Activated naive CD4-positive, alpha-beta T cell treated with Interleukin-2 at 50 U/mL for 16 hours (primary cell): ENCODE data around the gene STAT2.
"Not testable (repeated sequence)": the region's sequence is repeated elsewhere in the genome, so short reads cannot be mapped to it uniquely, and the experiment has no call there.

Source experiments
- DNase-seq: peaks from one replicate; pipeline ENCODE4 v3.0.0-alpha.2; 2020

Gene STAT2

GRCh38 chr12:56361487-56362129 is 1.7 kb upstream of the STAT2 start:
- no peak for DNase-seq

- no peak for DNase-seq
These were observed 923 bp downstream of the STAT2 start for GRCh38 chr12:56358836-56359532.

- DNase-seq: no peak
These were observed 8.6 kb downstream of the STAT2 start for GRCh38 chr12:56351325-56351724.

DNA sequence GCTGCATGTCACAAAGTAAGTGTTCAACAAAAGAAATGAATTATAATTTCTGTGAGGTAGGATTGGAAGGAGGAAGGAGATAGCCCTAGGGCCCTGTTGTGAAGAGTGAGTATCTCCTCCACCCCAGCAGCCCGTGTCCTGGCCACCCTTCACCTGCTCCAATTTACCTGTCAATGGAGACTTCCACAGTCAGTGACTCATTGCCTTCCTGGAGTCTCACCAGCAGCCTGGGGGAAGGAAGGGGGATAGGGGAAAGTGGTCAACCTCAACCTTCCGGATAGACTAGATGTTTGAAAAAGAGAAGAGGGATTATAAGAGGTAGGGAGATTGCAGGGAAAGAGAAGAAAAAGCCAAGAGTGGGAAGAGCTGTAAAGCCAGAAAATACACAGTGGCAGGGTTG is 9.2 kb downstream of the STAT2 start:
- no peak for DNase-seq

DNA sequence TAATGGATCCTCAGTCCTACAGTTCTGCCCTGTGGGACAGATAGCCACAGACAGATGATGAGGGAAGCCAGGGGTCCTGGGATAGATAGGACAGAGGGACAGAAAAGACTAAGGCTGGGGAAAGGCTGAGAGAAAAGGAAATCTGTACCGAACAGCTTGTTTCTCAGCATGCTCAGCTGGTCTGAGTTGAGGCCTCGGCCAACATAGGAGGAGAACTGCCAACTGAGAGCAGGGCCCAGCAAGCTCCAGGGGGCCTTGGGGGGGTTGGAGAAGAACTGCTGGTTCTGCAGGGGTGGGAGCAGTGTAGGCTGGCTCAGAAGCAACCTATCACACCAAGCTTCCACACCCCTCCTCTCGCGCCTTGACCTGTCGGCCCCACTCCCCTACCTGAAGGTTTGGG is 11.1 kb downstream of the STAT2 start:
- DNase-seq: no peak

- not testable (repeated sequence) for DNase-seq
These were observed 12.7 kb downstream of the STAT2 start for GRCh38 chr12:56347255-56347654.

DNA sequence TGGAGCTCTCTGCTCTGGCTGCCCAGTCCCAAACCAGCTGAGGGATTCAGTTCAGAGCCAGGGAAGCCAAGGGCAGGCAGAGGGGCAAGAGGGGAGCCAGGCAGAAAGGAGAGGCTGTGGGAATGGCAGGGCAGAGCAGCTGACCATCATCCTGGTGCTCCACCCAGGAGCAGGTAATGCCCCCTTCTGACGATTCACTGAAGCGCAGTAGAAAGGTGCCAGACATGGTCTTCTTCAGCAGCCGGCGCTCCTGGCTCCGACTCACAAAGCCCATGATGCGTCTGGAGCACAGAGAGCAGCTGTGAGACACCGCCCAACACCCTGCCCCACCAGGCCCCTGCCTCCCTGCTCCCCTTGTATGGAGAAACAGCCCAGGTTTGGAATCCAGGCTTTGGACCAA is 13.2 kb downstream of the STAT2 start:
- no peak for DNase-seq

- DNase-seq: not testable (repeated sequence)
These were observed 17.6 kb downstream of the STAT2 start for GRCh38 chr12:56342290-56342689.

DNA sequence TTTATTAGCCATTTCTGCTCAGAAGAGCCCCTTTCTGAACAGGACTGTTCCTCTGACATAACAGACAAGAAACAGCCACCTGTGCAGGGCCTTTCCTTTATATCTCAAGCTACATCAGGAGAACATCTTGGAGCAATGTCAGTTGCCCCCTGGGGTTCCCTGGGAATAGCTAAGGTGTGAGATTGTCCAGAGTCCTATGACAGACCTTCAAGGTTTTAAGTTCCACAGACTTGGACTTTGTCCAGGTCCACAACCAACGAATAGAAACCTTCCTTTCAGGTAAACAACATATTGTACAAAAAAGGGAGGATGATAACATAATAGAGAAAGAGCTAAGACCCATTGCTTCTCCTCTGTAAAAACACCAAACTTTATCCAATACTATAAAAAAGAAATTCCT is 18.3 kb downstream of the STAT2 start:
- no peak for DNase-seq

GRCh38 chr12:56339158-56339422 is 20.8 kb downstream of the STAT2 start:
- no peak for DNase-seq

DNA sequence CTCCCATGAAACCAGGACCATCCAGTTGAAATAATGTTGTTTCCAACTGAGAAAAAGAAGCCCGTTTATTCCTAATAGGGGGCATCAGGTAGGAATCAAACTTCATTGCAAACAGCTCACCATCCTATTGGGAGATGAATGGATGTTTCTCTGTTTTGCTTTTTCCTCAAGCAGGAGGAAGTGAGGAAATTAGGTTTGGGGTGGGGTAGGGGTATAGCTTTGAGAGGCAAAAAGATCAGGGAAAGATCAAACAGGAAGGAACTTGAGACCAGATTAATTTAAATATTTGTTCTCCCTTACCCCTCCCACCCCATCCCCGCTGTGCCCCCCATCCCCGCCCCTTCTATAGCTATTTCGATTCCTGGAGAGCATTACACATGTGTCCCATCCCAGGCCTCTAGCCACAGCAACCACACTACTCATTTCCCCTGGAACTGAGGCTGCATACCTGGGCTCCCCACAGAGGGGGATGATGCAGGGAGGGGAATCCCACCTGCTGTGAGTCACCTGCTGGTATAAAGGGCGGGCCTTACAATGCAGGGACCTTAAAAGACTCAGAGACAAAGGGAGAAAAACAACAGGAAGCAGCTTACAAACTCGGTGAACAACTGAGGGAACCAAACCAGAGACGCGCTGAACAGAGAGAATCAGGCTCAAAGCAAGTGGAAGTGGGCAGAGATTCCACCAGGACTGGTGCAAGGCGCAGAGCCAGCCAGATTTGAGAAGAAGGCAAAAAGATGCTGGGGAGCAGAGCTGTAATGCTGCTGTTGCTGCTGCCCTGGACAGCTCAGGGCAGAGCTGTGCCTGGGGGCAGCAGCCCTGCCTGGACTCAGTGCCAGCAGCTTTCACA is 21.4 kb downstream of the STAT2 start, which contains the start of gene IL23A:
Gene IL23A, plus strand, starts transcription at position 577 of the 850 bp plus-strand sequence. Its CDS starts 161 bp downstream, at position 738.
- DNase-seq: peak; percentile 89

DNA sequence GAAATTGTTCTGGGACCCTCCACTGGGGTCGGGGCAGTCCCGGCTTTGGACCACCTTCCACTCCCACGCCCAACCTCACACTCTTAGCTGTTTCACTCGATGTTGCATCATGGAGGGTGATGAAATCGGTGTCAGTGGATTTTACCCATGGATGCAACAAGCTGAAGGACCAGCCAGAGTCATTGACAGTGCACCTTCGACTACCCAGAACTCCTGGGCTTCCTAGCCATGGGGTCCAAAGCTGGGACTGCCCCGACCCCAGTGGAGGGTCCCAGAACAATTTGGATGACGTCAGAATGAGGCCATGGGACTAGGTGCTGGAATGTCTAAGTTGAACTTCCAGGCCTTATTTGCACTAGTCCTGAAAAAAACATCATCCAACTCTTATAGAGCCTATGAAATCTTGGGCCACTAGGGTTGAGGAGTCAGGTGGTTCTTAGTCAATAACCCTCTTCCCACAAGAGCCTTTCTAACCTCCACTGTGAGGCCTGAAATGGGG is 22.1 kb downstream of the STAT2 start:
- no peak for DNase-seq

- DNase-seq: no peak
These were observed 23.3 kb downstream of the STAT2 start for GRCh38 chr12:56336361-56337167.

- DNase-seq: not testable (repeated sequence)
These were observed 24.4 kb downstream of the STAT2 start for GRCh38 chr12:56335527-56335926.

- DNase-seq: no peak
These were observed 25.5 kb downstream of the STAT2 start for GRCh38 chr12:56334490-56334793.

GRCh38 chr12:56333679-56334489 is 26.0 kb downstream of the STAT2 start, which contains the start of gene PAN2:
Gene PAN2 (minus strand): TSS chr12:56334000. CDS start chr12:56333094, 906 bp downstream.
- DNase-seq: peak; percentile 94

DNA sequence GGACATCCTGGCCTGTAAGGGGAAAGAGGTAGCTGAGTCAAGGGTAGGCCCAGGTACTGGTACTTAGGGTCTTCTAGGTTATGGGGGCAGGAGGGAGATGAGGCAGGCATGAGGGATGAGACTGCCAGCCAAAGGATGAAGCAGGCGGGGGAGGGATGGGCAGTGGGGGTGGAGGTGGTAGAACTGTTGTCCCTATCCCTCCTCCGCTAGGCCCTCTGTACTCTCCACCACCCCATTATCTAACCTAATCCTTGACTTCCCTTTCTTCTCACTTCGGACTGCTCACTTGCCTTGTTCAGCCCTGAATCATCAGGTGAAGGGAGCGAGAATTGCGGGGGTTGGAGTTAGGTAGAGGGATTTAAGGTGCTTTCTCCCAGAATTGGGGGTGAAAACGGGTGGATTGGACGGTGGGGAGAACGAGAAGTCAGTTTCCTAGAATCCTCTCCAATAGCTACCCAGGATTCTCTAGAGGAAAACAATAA is 26.7 kb downstream of the STAT2 start:
- DNase-seq: no peak

DNA sequence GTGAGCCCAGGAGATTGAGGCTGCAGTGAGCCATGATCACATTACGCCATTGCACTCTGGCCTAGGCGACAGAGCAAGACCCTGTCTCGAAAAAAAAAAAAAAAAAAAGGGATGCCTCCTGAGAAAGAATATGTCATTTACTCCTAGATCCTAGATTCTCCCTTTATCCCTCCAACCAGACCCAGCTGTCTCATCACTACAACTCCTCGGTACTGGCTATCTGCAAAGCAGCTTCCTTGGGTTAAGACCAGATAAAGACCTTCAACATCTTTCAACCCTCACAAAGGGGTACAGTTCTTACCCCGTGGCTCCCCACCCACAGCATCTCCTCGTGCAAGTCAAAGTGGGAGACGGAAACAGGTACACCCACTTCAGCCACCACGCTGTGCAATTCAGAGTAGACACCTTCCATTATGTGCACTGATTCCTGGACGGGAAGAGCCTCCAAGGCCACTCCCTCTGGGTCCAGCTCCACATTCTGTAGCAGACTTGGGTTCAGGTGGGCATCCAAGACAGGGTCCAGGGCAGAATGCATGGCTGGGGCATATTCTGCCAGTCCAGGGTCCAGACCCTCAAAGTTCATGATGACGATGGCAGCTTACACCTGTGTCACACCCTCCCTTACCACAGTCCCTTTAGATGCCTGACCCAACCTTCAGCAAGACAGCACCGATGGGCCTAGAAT is 27.3 kb downstream of the STAT2 start:
- no peak for DNase-seq

DNA sequence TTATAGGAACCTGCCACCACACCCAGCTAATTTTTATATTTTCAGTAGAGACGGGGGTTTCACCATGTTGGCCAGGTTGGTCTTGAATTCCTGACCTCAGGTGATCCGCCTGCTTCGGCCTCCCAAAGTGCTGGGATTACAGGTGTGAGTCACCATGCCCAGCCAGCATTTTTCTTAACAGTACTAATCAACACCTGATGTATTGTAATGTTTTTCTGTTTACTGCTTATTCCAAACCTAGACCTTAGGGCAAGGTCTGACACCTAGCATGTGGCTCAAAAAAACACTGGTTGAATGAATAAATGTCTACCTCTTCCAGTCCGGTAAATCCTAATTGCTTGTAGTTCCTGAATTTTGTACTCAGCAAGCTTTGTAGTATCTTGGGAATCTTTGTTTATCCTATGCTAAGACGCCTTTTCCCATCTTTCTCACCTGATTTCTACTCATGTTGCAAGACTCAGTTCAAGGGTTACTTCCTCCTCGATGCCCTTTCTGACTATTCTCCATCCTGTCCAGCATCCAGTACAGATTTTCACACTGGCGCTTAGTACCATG is 28.9 kb downstream of the STAT2 start:
- no peak for DNase-seq

GRCh38 chr12:56326533-56326932 is 33.4 kb downstream of the STAT2 start:
- no peak for DNase-seq

DNA sequence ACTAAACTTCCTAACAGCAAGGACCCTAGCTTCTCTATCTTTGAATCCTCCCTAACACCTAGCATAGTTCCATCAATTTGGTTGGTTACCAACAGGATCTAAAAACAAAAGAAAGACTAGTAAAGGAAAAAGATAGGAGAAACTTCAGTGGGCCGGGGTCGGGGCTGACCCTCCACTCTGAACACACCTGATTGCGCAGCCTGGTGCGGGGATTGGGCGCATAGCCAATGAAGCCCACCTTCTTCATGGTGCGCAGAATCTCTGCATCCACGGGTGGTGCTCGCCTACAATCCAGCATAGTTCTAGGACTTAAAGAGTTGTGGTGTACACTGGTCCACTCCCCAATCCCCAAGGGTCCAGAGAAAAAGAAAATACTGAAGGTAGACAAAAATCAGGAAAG is 33.8 kb downstream of the STAT2 start:
- DNase-seq: no peak
